Measurements from ENCODE around the gene WDR62.
A peak's percentile ranks its signal among the peaks of the same experiment; 100 is the strongest.

WDR62 gene

DNA sequence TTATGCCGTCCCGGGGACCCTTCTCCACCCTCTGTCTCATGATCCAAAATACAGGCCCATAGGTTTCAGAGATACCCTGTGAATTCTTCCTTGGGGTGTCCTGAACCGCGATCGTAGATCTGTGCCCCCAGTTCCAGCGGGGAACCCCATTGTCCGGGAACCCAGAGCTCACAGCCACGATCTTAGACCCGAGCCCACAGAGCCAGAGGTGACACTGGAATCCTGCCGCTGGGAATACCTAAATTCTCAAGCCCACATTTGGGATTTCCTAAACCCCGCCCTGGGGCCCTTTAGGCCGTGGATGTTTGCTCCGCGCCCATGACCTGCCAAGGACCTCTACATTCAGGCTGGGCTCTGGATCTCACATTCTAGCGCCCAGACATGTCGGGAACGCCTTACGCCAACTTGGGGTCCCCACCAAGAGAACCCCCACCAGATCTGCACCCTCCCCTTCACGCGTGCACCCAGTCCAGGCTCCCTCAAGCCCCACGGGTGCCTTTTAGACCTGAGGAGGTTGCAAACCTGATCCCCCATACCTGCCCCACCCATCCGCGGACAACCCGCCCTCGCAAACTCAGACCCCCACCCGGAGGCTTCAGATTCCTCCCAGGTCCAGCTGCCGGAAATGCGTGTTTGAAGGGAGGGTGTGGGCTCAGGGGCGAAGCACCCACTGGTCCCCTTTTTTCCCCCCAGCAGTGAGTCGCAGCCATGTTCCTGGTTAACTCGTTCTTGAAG is 85.8 kb downstream of the WDR62 start:
- DNase-seq (ENCODE audit: low spot score) = peak; percentile 81

DNA sequence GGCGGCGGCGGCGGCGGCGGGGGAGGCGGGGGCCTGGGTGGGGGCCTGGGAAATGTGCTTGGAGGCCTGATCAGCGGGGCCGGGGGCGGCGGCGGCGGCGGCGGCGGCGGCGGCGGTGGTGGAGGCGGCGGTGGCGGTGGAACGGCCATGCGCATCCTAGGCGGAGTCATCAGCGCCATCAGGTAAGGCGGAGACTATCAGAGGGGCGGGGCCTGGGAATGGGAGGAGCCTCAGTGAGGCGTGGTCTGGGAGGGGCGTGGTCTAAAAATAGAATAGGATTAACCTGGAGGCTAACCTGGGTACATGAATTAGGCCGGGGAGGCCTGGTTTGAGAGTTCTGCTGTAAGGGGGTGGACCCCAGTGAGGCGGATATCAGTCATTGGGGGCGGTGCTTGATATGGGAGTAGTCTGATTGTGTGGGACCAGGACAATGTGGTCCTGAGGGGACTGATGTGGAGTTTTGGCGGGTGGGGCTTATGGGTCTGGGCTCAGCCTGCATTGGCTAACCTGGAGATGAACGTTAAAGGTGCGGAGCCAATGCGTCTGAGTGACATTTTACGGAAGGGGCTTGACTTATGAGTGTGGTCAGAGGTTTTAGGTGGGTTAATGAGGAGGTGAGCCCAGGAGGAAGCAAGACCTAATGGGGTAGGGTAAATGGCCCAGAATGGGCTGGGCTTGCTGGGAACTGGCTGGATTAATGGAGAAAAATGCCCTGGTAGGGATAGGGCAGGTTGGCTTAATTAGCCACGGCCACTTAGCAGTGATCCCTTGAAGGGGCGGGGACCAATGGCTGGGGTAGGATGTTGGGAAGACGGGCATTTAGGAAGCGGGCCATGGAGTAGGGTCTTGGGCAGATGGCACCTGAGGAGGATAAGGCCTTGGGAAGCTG is 86.6 kb downstream of the WDR62 start:
- peak; percentile 90 for DNase-seq (ENCODE audit: low spot score)

DNA sequence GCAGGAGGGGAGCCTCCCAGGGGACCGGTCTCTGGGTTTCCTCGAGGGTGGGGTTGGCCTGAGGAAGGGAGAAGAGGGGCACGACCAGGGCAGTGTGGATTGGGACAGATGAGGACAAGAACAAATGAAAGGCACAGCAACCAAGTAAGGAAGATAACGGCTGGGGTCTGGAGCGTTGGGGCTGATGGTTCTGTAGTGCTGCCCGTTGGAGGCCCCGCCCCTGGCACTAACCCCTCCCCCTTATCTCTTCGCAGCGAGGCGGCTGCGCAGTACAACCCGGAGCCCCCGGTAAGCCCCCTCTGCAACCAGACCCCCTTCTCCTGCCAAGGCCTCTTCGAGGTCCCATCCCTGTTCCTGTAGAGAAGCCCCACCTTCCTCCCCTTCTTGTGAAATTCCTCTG is 87.3 kb downstream of the WDR62 start:
- DNase-seq (ENCODE audit: low spot score) = no peak

DNA sequence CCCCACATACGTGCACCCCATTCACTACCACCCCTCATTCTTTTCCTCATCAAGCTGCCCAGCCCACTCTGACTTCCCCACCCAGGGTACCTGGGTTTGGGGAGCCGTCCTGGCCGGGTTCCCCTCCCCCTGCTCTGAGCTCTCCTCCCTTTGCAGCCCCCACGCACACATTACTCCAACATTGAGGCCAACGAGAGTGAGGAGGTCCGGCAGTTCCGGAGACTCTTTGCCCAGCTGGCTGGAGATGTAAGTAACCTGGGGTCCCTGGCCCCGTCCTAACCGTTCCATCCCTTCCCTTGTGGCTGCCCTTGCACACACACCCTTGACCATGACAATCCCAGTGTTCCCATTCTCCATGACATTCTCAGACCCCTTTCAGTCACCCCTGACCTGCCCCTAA is 87.8 kb downstream of the WDR62 start:
- no peak for DNase-seq (ENCODE audit: low spot score)

DNA sequence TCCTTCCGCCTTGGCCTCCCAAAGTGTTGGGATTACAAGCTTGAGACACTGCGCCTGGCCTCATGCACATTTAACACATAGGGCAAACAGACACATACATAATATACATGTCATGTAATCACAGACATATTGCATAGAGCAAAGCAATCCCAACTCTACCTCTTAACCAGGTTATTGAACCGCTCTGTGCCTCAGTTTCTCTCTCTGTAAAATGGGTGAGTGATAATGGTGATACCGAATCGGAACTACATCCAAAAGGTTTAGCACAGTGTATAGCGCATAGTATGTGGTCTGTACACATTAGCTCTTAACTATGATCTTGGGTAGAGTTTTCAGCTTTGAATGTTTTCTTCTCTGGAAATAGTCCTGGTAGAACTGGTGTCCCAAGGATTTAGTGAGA is 89.9 kb downstream of the WDR62 start:
- no peak for DNase-seq (ENCODE audit: low spot score)

DNA sequence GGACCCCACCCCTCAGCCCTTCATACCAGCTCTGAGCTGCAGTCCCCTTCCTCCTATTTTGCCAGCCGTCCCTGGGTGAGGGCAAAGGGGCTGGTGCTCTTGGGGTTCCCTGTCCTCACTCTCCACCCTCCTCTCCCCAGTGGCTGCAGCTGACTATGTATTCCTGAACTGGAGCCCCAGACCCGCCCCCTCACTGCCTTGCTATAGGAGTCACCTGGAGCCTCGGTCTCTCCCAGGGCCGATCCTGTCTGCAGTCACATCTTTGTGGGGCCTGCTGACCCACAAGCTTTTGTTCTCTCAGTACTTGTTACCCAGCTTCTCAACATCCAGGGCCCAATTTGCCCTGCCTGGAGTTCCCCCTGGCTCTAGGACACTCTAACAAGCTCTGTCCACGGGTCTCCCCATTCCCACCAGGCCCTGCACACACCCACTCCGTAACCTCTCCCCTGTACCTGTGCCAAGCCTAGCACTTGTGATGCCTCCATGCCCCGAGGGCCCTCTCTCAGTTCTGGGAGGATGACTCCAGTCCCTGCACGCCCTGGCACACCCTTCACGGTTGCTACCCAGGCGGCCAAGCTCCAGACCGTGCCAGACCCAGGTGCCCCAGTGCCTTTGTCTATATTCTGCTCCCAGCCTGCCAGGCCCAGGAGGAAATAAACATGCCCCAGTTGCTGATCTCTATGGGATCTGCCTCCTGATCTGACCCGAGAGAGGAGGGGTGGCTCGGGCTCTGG is 95.1 kb downstream of the WDR62 start:
- DNase-seq (ENCODE audit: low spot score) = no peak

DNA sequence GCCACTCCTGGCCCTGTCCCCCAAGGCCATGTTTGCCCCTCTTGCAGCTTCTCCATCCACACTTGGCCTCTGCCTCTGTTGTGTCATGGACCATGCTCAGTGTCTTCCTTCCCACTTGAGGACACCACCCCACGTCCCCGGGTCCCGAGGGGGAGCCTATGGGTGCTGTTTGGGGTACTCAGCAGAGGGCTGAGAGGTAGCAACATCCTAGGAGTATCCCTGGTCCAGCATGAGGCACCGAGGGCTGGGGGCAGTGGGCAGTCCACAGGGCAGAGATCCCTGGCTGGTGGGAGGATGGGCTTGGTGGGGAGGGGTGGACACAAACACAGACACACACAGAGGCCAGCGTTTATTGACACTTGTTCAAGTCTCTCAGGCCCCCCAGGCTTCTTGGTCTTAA is 95.9 kb downstream of the WDR62 start:
- no peak for DNase-seq (ENCODE audit: low spot score)

DNA sequence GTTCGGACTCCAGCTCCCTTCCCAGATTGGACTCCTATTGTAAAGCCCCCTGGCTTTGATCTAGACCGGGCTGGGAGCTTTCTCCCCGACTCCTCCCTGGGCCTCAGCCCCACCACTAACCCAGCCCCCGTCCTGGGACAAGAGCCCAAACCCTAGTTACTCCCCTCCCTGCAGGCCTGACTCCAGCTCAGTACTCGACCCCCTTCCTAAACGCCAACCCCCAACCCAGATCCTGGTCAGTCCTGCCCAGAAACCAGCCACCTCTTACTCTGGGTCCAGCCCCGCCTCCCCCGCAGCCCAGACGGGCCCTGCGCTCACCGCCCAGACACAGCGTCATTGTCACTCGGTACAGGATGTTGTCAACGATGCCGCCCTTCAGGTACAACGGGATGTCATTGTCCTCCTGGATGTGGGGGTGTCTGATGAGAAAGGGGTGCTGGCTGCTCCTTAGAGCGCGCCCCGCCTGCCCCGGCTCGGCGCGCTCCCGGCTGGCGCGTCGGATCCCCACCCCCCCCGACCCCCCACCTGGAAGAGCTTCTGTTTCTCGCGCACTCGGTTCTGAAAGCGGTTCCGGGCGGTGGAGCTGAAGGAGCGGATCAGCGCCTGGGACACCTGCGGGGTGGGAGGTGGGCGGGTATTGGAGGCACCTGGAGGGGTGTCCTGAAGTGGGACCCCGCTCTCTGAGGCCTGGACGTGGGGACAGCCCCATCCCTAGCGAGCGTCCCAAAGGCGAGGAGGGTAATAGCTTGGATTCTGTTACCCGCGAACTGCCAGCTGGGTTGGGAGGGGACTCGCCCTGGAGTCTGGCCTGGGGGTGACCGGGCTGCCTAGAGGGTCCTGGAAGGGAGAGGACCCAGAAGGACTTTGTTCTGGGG is 96.7 kb downstream of the WDR62 start:
- DNase-seq (ENCODE audit: low spot score) = no peak

DNA sequence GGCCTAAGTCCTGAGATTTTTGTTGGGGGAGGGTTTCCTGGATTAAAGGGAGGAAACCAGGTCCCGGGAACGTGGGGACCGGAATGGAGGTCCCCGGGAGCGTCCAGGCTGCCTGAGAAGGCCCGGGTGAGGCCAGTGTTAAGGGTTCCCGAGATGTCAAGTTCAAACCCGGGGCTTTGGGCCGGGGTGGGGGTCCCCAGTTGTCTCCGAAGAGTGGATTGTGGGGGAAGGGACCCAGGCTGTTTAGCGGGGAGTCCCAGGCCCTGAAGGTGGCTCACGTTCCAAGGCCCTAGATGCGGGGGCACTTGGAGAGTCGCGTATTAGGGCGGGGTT is 97.3 kb downstream of the WDR62 start:
- DNase-seq (ENCODE audit: low spot score) = no peak

DNA sequence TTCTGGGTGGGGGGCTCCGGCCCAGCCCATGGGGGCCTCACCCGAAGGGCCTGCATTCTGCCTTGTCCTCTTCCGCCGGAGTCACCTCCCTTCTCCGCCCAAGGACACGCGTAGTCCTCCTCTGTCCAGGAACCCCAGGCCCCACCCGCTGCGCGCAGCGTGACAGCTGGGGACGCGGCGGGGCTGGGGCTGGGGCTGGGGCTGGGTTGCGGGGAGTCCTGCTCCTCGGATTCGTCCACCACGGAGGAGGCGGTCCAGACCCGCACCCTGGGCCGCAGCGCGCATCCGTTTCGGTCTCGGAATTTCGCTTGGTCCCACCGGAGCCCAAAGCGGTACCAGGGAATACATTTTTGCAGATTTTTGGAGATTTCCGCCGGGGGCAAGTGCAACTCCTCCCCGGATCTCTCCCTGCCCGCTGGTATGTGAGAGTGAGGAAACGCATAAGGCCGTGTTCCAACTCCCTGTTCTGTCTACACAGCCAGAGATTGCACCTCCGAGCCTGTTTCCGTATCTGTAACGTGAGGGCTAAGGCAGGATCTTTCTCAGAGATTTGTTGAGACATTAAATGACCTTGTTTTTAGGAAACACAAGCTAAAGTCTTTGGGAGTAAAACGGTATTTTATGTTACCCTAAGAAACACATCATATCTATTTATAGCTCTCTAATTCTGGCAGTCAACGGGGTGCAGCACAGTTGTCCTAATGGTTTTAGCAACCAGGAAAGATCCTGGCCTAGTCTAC is 97.8 kb downstream of the WDR62 start, which contains the start of gene COX7A1:
TSS of gene COX7A1 (minus strand) at position 96 of the 740 bp plus-strand sequence. CDS start at position 56, 40 bp downstream.
- DNase-seq (ENCODE audit: low spot score) = no peak

DNA sequence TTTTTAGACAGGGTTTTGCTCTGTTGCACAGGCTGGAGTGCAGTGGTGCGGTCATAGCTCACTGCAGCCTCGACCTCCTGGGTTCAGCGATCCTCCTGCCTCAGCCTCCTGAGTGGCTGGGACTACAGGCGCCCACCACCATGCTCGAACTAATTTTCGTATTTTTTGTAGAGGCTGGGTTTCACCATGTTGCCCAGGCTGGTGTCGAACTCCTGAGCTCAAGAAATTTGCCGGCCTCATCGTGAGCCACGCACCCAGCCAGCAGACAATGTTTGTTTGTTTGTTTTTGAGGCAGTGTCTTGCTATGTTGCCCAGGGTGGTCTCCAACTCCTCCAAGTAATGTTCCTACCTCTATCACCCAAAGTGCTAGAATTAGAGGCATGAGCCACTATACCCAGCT is 98.4 kb downstream of the WDR62 start:
- DNase-seq (ENCODE audit: low spot score) = no peak
